ENCODE data around the gene GEMIN2.
"Not testable (repeated sequence)": the region's sequence is repeated elsewhere in the genome, so short reads cannot be mapped to it uniquely, and the experiment has no call there.

Gene GEMIN2

GRCh38 chr14:39114073-39114838 lies at the start of gene GEMIN2:
TSS of gene GEMIN2 (plus strand) at chr14:39114323. CDS start at chr14:39114339, 16 bp downstream.
- peak; percentile 98 for FAIRE-seq
- DNase-seq (ENCODE audit: extremely low spot score, insufficient read length, low read depth) = peak; percentile 88

- DNase-seq (ENCODE audit: extremely low spot score, insufficient read length, low read depth) = not testable (repeated sequence)
Measured at GRCh38 chr14:39069169-39069805, 44.8 kb upstream of the GEMIN2 start.

GRCh38 chr14:39069923-39070322 lies 44.2 kb upstream of the GEMIN2 start:
- FAIRE-seq (no peak), DNase-seq (ENCODE audit: extremely low spot score, insufficient read length, low read depth) (no peak)

More at GRCh38 chr14:39069169-39069805, 44.8 kb upstream of the GEMIN2 start:
- FAIRE-seq = not testable (repeated sequence)

- DNase-seq (ENCODE audit: extremely low spot score, insufficient read length, low read depth) (no peak), FAIRE-seq (no peak)
Measured at GRCh38 chr14:39071096-39071495, 43.0 kb upstream of the GEMIN2 start.

- DNase-seq (ENCODE audit: extremely low spot score, insufficient read length, low read depth) (no peak), FAIRE-seq (no peak)
Measured at GRCh38 chr14:39080886-39081285, 33.2 kb upstream of the GEMIN2 start.

- FAIRE-seq = no peak
- no peak for DNase-seq (ENCODE audit: extremely low spot score, insufficient read length, low read depth)
Measured at GRCh38 chr14:39083127-39083526, 31.0 kb upstream of the GEMIN2 start.

- FAIRE-seq (no peak), DNase-seq (ENCODE audit: extremely low spot score, insufficient read length, low read depth) (no peak)
Measured at GRCh38 chr14:39085933-39086332, 28.2 kb upstream of the GEMIN2 start.

- FAIRE-seq (no peak), DNase-seq (ENCODE audit: extremely low spot score, insufficient read length, low read depth) (no peak)
Measured at GRCh38 chr14:39087493-39087892, 26.6 kb upstream of the GEMIN2 start.

- DNase-seq (ENCODE audit: extremely low spot score, insufficient read length, low read depth) = no peak
- FAIRE-seq = no peak
Measured at GRCh38 chr14:39090548-39091111, 23.5 kb upstream of the GEMIN2 start.

GRCh38 chr14:39091716-39092115 lies 22.4 kb upstream of the GEMIN2 start:
- no peak for DNase-seq (ENCODE audit: extremely low spot score, insufficient read length, low read depth)
- FAIRE-seq = no peak

GRCh38 chr14:39094515-39094914 lies 19.6 kb upstream of the GEMIN2 start:
- no peak for FAIRE-seq
- DNase-seq (ENCODE audit: extremely low spot score, insufficient read length, low read depth) = no peak

- DNase-seq (ENCODE audit: extremely low spot score, insufficient read length, low read depth) = no peak
- FAIRE-seq = no peak
Measured at GRCh38 chr14:39097159-39097558, 17.0 kb upstream of the GEMIN2 start.

GRCh38 chr14:39099215-39099614 lies 14.9 kb upstream of the GEMIN2 start:
- DNase-seq (ENCODE audit: extremely low spot score, insufficient read length, low read depth); FAIRE-seq: not testable (repeated sequence)

- DNase-seq (ENCODE audit: extremely low spot score, insufficient read length, low read depth) (no peak), FAIRE-seq (no peak)
Measured at GRCh38 chr14:39099748-39100147, 14.4 kb upstream of the GEMIN2 start.

- FAIRE-seq (peak; percentile 31), DNase-seq (ENCODE audit: extremely low spot score, insufficient read length, low read depth) (no peak)
Measured at GRCh38 chr14:39102265-39102968, 11.7 kb upstream of the GEMIN2 start.

- peak; percentile 85 for FAIRE-seq
- peak; percentile 76 for DNase-seq (ENCODE audit: extremely low spot score, insufficient read length, low read depth)
Measured at GRCh38 chr14:39102969-39103957, 10.9 kb upstream of the GEMIN2 start, which contains the start of gene SEC23A. TSS of gene SEC23A (minus strand) at chr14:39103235. CDS start at chr14:39096118, 7,117 bp downstream.

GRCh38 chr14:39104078-39104801 lies 9.9 kb upstream of the GEMIN2 start:
- not testable (repeated sequence) for FAIRE-seq; DNase-seq (ENCODE audit: extremely low spot score, insufficient read length, low read depth)

- DNase-seq (ENCODE audit: extremely low spot score, insufficient read length, low read depth) = peak; percentile 28
- FAIRE-seq = peak; percentile 71
Measured at GRCh38 chr14:39107591-39107996, 6.5 kb upstream of the GEMIN2 start.

- FAIRE-seq = no peak
- DNase-seq (ENCODE audit: extremely low spot score, insufficient read length, low read depth) = no peak
Measured at GRCh38 chr14:39108791-39109190, 5.3 kb upstream of the GEMIN2 start.
